IMR-90 (cell line): Measurements from ENCODE around the gene LIN28A. TPM values are rescaled to one million over a fixed set of nuclear protein-coding genes. Genes with fewer than 3 reads are reported as not detected.

ENCODE experiments used
- ATAC-seq: fragments of 200-7000 bp; cut with Tn5 transposase; 2 replicates; pipeline ENCODE4 v1.9.1; 2020; ENCODE audit warnings: low read depth, mild to moderate bottlenecking, moderate library complexity
- BruUV-seq: library from RNA; stranded (reverse); fragments of 400-500 nt; replicated peaks from 2 replicates; lab custom pipeline; 2021; lab: Mats Ljungman, UMichigan
- CTCF ChIA-PET: fragments of 300-600 bp; formaldehyde crosslinking; extraction: SDS; loops from one replicate; lab custom pipeline; 2021; ENCODE audit warnings: antibody characterized with exemption; lab: Yijun Ruan, JAX
- POLR2A ChIA-PET: fragments of 300-600 bp; sonication (Branson Sonifier 250); formaldehyde crosslinking; loops from one replicate; lab custom pipeline; 2022; ENCODE audit warnings: antibody characterized with exemption; ENCODE audit not compliant: unreplicated experiment; lab: Charles Lee
- DNase-seq: peaks from one replicate; pipeline ENCODE4 v3.0.0; 2013
- H2AFZ ChIP-seq: replicated peaks from 2 replicates; pipeline ENCODE3; 2013; ENCODE audit warnings: low read length, mild to moderate bottlenecking; ENCODE audit not compliant: poor library complexity
- H2AK5ac ChIP-seq: 2 replicates; pipeline ENCODE4 v1.6.1; 2013; ENCODE audit warnings: low read depth, low read length, inconsistent platforms
- H2AK9ac ChIP-seq: replicated peaks from 2 replicates; pipeline ENCODE3; 2013; ENCODE audit warnings: mild to moderate bottlenecking, low read depth, low read length, moderate library complexity; ENCODE audit not compliant: poor library complexity
- H2BK120ac ChIP-seq: 2 replicates; pipeline ENCODE4 v1.6.1; 2013; ENCODE audit warnings: low read depth, low read length, inconsistent platforms
- H2BK15ac ChIP-seq: 3 replicates; pipeline ENCODE4 v1.6.1; 2013; ENCODE audit warnings: low read depth, low read length, inconsistent platforms
- H2BK20ac ChIP-seq: 2 replicates; pipeline ENCODE4 v1.6.1; 2013; ENCODE audit warnings: low read depth, mild to moderate bottlenecking, inconsistent platforms, low read length, moderate library complexity
- H2BK5ac ChIP-seq: 2 replicates; pipeline ENCODE4 v1.6.1; 2013; ENCODE audit warnings: mild to moderate bottlenecking, low read depth, low read length, inconsistent platforms; ENCODE audit not compliant: poor library complexity, severe bottlenecking
- H3K14ac ChIP-seq: replicated peaks from 2 replicates; pipeline ENCODE4 v1.6.1; 2013; ENCODE audit warnings: low read depth, low read length, inconsistent platforms
- H3K18ac ChIP-seq: 2 replicates; pipeline ENCODE4 v1.6.1; 2013; ENCODE audit warnings: low read depth, low read length, control low read depth
- H3K23ac ChIP-seq: 2 replicates; pipeline ENCODE4 v1.6.1; 2013; ENCODE audit warnings: low read depth, low read length, inconsistent platforms
- H3K27ac ChIP-seq: 2 replicates; pipeline ENCODE4 v1.5.1; 2013; ENCODE audit warnings: mild to moderate bottlenecking, control low read depth, low read length; ENCODE audit not compliant: insufficient read depth
- H3K27me3 ChIP-seq: 2 replicates; pipeline ENCODE4 v1.6.1; 2013; ENCODE audit warnings: low read length; ENCODE audit not compliant: control insufficient read depth, insufficient read depth
- H3K36me3 ChIP-seq: 2 replicates; pipeline ENCODE4 v1.6.1; 2013; ENCODE audit warnings: low read length, mixed read lengths; ENCODE audit not compliant: control insufficient read depth, insufficient read depth
- H3K4ac ChIP-seq: 2 replicates; pipeline ENCODE4 v1.6.1; 2013; ENCODE audit warnings: low read depth, low read length, inconsistent platforms
- H3K4me1 ChIP-seq: 2 replicates; pipeline ENCODE4 v1.6.1; 2013; ENCODE audit warnings: low read length, mixed read lengths; ENCODE audit not compliant: control insufficient read depth, insufficient read depth
- H3K4me2 ChIP-seq: 2 replicates; pipeline ENCODE4 v1.6.1; 2013; ENCODE audit warnings: low read depth, mild to moderate bottlenecking, control low read depth, low read length, moderate library complexity
- H3K4me3 ChIP-seq: 2 replicates; pipeline ENCODE4 v1.5.1; 2013; ENCODE audit warnings: low read depth, mild to moderate bottlenecking, control low read depth, low read length, moderate library complexity; ENCODE audit not compliant: insufficient read depth
- H3K56ac ChIP-seq: 2 replicates; pipeline ENCODE4 v1.6.1; 2013; ENCODE audit warnings: low read length, inconsistent platforms; ENCODE audit not compliant: insufficient read depth; ENCODE audit errors: extremely low read depth
- H3K79me1 ChIP-seq, 2 experiments: 2 replicates each; pipeline ENCODE4 v1.6.1; 2013; ENCODE audit warnings: low read length in 2 of 2, inconsistent platforms in 1 of 2, low read depth in 1 of 2
- H3K9ac ChIP-seq: 2 replicates; pipeline ENCODE4 v1.6.1; 2013; ENCODE audit warnings: low read depth, low read length, control low read depth
- H3K9me1 ChIP-seq: 2 replicates; pipeline ENCODE4 v1.6.1; 2013; ENCODE audit warnings: low read length, inconsistent platforms; ENCODE audit not compliant: insufficient read depth
- H3K9me3 ChIP-seq: 2 replicates; pipeline ENCODE4 v1.6.1; 2013; ENCODE audit warnings: low read length; ENCODE audit not compliant: control insufficient read depth, insufficient read depth
- H4K20me1 ChIP-seq: 2 replicates; pipeline ENCODE4 v1.6.1; 2013; ENCODE audit warnings: low read length, inconsistent platforms; ENCODE audit not compliant: insufficient read depth
- H4K5ac ChIP-seq: 2 replicates; pipeline ENCODE4 v1.6.1; 2013; ENCODE audit warnings: mild to moderate bottlenecking, low read depth, low read length, control low read depth
- H4K8ac ChIP-seq, 2 experiments: 2 replicates each; pipeline ENCODE4 v1.6.1; 2013; ENCODE audit warnings: low read depth in 2 of 2, low read length in 2 of 2, control low read depth in 1 of 2, inconsistent platforms in 1 of 2
- H4K91ac ChIP-seq: 2 replicates; pipeline ENCODE4 v1.6.1; 2013; ENCODE audit warnings: low read depth, low read length, inconsistent platforms; ENCODE audit not compliant: insufficient read depth
- BHLHE40 ChIP-seq: fragments of 150-350 bp; IDR thresholded peaks from 2 replicates; pipeline ENCODE4 v1.6.1; 2016; ENCODE audit warnings: mild to moderate bottlenecking, low read depth, low read length
- CEBPB ChIP-seq: IDR thresholded peaks from 2 replicates; pipeline ENCODE4 v1.6.1; 2012; ENCODE audit warnings: low read depth, low read length, improper control_type of control experiment
- FOS ChIP-seq: fragments of 150-350 bp; IDR thresholded peaks from 2 replicates; pipeline ENCODE4 v1.6.1; 2016; ENCODE audit warnings: low read depth, low read length
- MAZ ChIP-seq: IDR thresholded peaks from 2 replicates; pipeline ENCODE4 v1.6.1; 2012; ENCODE audit warnings: low read depth, mild to moderate bottlenecking, low read length, improper control_type of control experiment, moderate library complexity, borderline replicate concordance
- MXI1 ChIP-seq: IDR thresholded peaks from 2 replicates; pipeline ENCODE4 v1.6.1; 2012; ENCODE audit warnings: low read depth, mild to moderate bottlenecking, low read length, moderate library complexity, borderline replicate concordance
- NFE2L2 ChIP-seq: fragments of 150-350 bp; IDR thresholded peaks from 2 replicates; pipeline ENCODE4 v1.6.1; 2016; ENCODE audit warnings: low read depth, mild to moderate bottlenecking, low read length
- POLR2A ChIP-seq: IDR thresholded peaks from 2 replicates; pipeline ENCODE4 v1.6.1; 2012; ENCODE audit warnings: mild to moderate bottlenecking, low read depth, low read length
- RCOR1 ChIP-seq: IDR thresholded peaks from 2 replicates; pipeline ENCODE4 v1.6.1; 2012; ENCODE audit warnings: mild to moderate bottlenecking, low read length, improper control_type of control experiment; ENCODE audit not compliant: insufficient replicate concordance
- RFX5 ChIP-seq: IDR thresholded peaks from 2 replicates; pipeline ENCODE4 v1.8.0; 2012; ENCODE audit warnings: low read depth, mild to moderate bottlenecking, low read length, moderate library complexity
- SMC3 ChIP-seq: fragments of 150-350 bp; IDR thresholded peaks from 2 replicates; pipeline ENCODE4 v1.6.1; 2016; ENCODE audit warnings: low read depth, mild to moderate bottlenecking, antibody characterized with exemption, low read length, moderate library complexity
- WGBS, 2 experiments: methylation state at CpG; one replicate each; pipeline versions ENCODE4 v1.1.5 to v1.1.7; 2013; ENCODE audit warnings: missing lambda C conversion rate in 2 of 2; ENCODE audit not compliant: insufficient read length in 1 of 2; ENCODE audit errors: extremely low coverage in 2 of 2; 5-methylcytosine and 5-hydroxymethylcytosine counted together
- dilution Hi-C: fragments of 300-500 bp; cut with HindIII; formaldehyde crosslinking; loops from one replicate; pipeline ENCODE4 v1.14.3; 2018; ENCODE audit warnings: low sequenced_read_pairs; ENCODE audit not compliant: unreplicated experiment
- in situ Hi-C: fragments of 300-500 bp; cut with MboI; formaldehyde crosslinking; loops from 3 replicates; pipeline ENCODE4 v1.14.3; 2019; ENCODE audit warnings: low sequenced_read_pairs, inconsistent platforms, mixed read lengths
- intact Hi-C: fragments of 100-400 bp; cut with micrococcal nuclease; formaldehyde crosslinking; loops from 2 replicates; pipeline ENCODE4 v1.10.0; 2022
- polyA plus RNA-seq, 3 experiments: library from polyadenylated mRNA; depleted of rRNA; stranded (reverse); fragments of >200 nt; gene quantifications; 2 replicates each; pipeline ENCODE4 v1.2.3, GENCODE V29; 2012; ENCODE audit warnings: low replicate concordance in 1 of 3
- total RNA-seq: library from RNA; depleted of rRNA; stranded (reverse); fragments of >200 nt; gene quantifications from 2 replicates; pipeline ENCODE4 v1.2.3, GENCODE V29; 2012
- TF ChIP-seq, protein P1 (sequence below): fragments of 150-350 bp; IDR thresholded peaks from 2 replicates; pipeline ENCODE4 v1.6.1; 2016; ENCODE audit warnings: low read depth, mild to moderate bottlenecking, low read length, moderate library complexity, borderline replicate concordance
- TF ChIP-seq, protein P2 (sequence below): fragments of 150-350 bp; IDR thresholded peaks from 2 replicates; pipeline ENCODE4 v1.6.1; 2017; ENCODE audit warnings: mild to moderate bottlenecking, antibody characterized with exemption, low read length, low read depth
- TF ChIP-seq, protein P3 (sequence below): conservative IDR thresholded peaks from 2 replicates; pipeline ENCODE4 v1.5.1; 2012; ENCODE audit warnings: mild to moderate bottlenecking, low read depth, low read length, improper control_type of control experiment

The LIN28A gene
- total and polyA plus RNA-seq, 2 of the 4 experiments (the other 2 are of a cell fraction), result not detected

DNA sequence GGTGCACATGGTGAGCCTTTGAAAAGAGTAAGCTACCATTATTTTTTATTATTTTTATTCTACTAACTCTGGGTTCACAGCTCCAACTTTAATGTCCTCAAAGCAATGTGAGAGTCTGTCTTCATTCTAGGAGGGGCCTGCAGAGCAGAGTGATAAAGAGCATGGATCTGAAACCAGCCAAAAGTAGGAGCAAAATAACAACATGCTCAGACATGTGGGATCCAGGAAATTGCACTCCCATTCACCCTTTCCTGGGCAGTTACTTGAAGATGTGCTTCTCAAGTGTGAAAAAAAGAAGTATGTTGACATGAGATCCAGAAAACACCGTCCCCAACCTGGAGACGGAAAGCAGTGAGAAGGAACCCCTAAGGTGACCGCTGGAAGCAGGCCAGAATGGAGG, 8.7 kb upstream of the LIN28A start:
- no peak overlapping the region for H3K23ac ChIP-seq
- no peaks in the 10 kb centered on the region for H3K9me3 ChIP-seq
- no peak overlapping the region for H4K8ac ChIP-seq
- no peak overlapping the region for H3K4me3 ChIP-seq
- no peak overlapping the region for H3K4ac ChIP-seq
- H2BK5ac ChIP-seq, result no peak overlapping the region
- H3K27me3 ChIP-seq, result peaks cover 1% of the 10 kb centered on the region; the same call in 1 of the 2 replicates
- dilution Hi-C loops, result no loop called here
- ChIA-PET CTCF (no interaction called here), POLR2A (no interaction called here)
- H2AK9ac ChIP-seq, result no peak overlapping the region
- no peaks in the 10 kb centered on the region for H3K9me1 ChIP-seq
- H3K18ac ChIP-seq, result no peak overlapping the region
- no peak overlapping the region for H2BK15ac ChIP-seq
- ATAC-seq, result no peak
- no peak overlapping the region for H2AFZ ChIP-seq
- H3K56ac ChIP-seq, result no peak overlapping the region
- no peaks in the 10 kb centered on the region for H3K79me1 ChIP-seq
- 82% methylated on average over 3 of the region's 3 CpGs; no CpG with 5 or more reads in 1 of the 2 experiments for WGBS, 2 experiments
- H3K14ac ChIP-seq, result no peak overlapping the region
- H4K5ac ChIP-seq, result no peak overlapping the region
- DNase-seq, result no peak
- no peaks in the 10 kb centered on the region; the same call in 1 of the 2 replicates for H3K4me1 ChIP-seq
- H2AK5ac ChIP-seq, result no peak overlapping the region
- H3K9ac ChIP-seq, result no peak overlapping the region
- no peak overlapping the region for H2BK120ac ChIP-seq
- H2BK20ac ChIP-seq, result no peak overlapping the region
- no peak overlapping the region for H3K4me2 ChIP-seq
- H3K36me3 ChIP-seq, result no peaks in the 10 kb centered on the region
- no TSS peak for BruUV-seq
- no peak overlapping the region for H4K91ac ChIP-seq
- no peak for TF ChIP-seq RFX5
- no peak for TF ChIP-seq BHLHE40
- TF ChIP-seq, protein P1, sequence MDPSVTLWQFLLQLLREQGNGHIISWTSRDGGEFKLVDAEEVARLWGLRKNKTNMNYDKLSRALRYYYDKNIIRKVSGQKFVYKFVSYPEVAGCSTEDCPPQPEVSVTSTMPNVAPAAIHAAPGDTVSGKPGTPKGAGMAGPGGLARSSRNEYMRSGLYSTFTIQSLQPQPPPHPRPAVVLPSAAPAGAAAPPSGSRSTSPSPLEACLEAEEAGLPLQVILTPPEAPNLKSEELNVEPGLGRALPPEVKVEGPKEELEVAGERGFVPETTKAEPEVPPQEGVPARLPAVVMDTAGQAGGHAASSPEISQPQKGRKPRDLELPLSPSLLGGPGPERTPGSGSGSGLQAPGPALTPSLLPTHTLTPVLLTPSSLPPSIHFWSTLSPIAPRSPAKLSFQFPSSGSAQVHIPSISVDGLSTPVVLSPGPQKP, result no peak
- no peak for TF ChIP-seq MXI1
- TF ChIP-seq FOS, result no peak
- TF ChIP-seq SMC3, result no peak
- TF ChIP-seq, protein P2, sequence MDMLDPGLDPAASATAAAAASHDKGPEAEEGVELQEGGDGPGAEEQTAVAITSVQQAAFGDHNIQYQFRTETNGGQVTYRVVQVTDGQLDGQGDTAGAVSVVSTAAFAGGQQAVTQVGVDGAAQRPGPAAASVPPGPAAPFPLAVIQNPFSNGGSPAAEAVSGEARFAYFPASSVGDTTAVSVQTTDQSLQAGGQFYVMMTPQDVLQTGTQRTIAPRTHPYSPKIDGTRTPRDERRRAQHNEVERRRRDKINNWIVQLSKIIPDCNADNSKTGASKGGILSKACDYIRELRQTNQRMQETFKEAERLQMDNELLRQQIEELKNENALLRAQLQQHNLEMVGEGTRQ, result no peak
- TF ChIP-seq, protein P3, sequence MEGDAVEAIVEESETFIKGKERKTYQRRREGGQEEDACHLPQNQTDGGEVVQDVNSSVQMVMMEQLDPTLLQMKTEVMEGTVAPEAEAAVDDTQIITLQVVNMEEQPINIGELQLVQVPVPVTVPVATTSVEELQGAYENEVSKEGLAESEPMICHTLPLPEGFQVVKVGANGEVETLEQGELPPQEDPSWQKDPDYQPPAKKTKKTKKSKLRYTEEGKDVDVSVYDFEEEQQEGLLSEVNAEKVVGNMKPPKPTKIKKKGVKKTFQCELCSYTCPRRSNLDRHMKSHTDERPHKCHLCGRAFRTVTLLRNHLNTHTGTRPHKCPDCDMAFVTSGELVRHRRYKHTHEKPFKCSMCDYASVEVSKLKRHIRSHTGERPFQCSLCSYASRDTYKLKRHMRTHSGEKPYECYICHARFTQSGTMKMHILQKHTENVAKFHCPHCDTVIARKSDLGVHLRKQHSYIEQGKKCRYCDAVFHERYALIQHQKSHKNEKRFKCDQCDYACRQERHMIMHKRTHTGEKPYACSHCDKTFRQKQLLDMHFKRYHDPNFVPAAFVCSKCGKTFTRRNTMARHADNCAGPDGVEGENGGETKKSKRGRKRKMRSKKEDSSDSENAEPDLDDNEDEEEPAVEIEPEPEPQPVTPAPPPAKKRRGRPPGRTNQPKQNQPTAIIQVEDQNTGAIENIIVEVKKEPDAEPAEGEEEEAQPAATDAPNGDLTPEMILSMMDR, result no peak
- TF ChIP-seq RCOR1, result no peak
- TF ChIP-seq POLR2A, result no peak
- no peak for TF ChIP-seq CEBPB
- no peak for TF ChIP-seq MAZ
- TF ChIP-seq NFE2L2, result no peak
- intact Hi-C loops, result no loop called here
- H3K27ac ChIP-seq, result no peak overlapping the region
- no peaks in the 10 kb centered on the region for H4K20me1 ChIP-seq
- in situ Hi-C loops, result no loop called here
